Nephron (organoid): ENCODE measurements around the gene CWC25.

ENCODE experiments used
- H3K27ac Mint-ChIP-seq, 3 experiments: 2 replicates each; pipeline ENCODE4 v1.8.0; 2020; ENCODE audit warnings: mixed read lengths in 3 of 3, mild to moderate bottlenecking in 2 of 3, moderate library complexity in 1 of 3
- H3K27me3 Mint-ChIP-seq: 2 replicates; pipeline ENCODE4 v1.8.0; 2021; ENCODE audit warnings: low read depth, mild to moderate bottlenecking, moderate library complexity, mixed read lengths
- H3K36me3 Mint-ChIP-seq: 2 replicates; pipeline ENCODE4 v1.8.0; 2020; ENCODE audit warnings: low read depth, mixed read lengths
- H3K4me1 Mint-ChIP-seq: 2 replicates; pipeline ENCODE4 v1.8.0; 2020; ENCODE audit warnings: mixed read lengths
- H3K4me3 Mint-ChIP-seq, 3 experiments: 2 replicates each; pipeline ENCODE4 v1.8.0; 2020; ENCODE audit warnings: mild to moderate bottlenecking in 3 of 3, mixed read lengths in 3 of 3, moderate library complexity in 2 of 3
- H3K9me3 Mint-ChIP-seq: 2 replicates; pipeline ENCODE4 v1.8.0; 2020; ENCODE audit warnings: mixed read lengths
- CTCF ChIP-seq, 3 experiments: fragments of 200-600 bp; sonication (generic); IDR thresholded peaks; one replicate each; pipeline ENCODE4 v1.5.0; 2021; ENCODE audit warnings: antibody characterized with exemption in 3 of 3; ENCODE audit not compliant: unreplicated experiment in 3 of 3

The CWC25 gene

GRCh38 chr17:38779965-38780752 lies 45.0 kb downstream of the CWC25 start:
- Mint-ChIP-seq H3K4me1 (no peaks in the 10 kb centered on the region), H3K36me3 (peaks cover 70% of the 10 kb centered on the region), H3K27me3 (no peaks in the 10 kb centered on the region), H3K27ac (no peak overlapping the region), H3K9me3 (no peaks in the 10 kb centered on the region), H3K4me3 (no peak overlapping the region)
- TF ChIP-seq CTCF (IDR thresholded peaks at IDR 0.05; ENCODE audit: unreplicated experiment in 3 of 3), result no peak

- Mint-ChIP-seq H3K27me3 (no peaks in the 10 kb centered on the region), H3K36me3 (peaks cover 69% of the 10 kb centered on the region), H3K9me3 (no peaks in the 10 kb centered on the region), H3K4me1 (no peaks in the 10 kb centered on the region), H3K4me3 (no peak overlapping the region), H3K27ac (no peak overlapping the region)
- no peak for TF ChIP-seq CTCF (IDR thresholded peaks at IDR 0.05; ENCODE audit: unreplicated experiment in 3 of 3)
Measured at GRCh38 chr17:38777641-38778250, 47.4 kb downstream of the CWC25 start.

GRCh38 chr17:38773258-38773657 lies 51.9 kb downstream of the CWC25 start:
- Mint-ChIP-seq H3K4me3 (no peak overlapping the region), H3K27me3 (no peaks in the 10 kb centered on the region), H3K4me1 (no peaks in the 10 kb centered on the region), H3K36me3 (peaks cover 77% of the 10 kb centered on the region), H3K9me3 (no peaks in the 10 kb centered on the region), H3K27ac (no peak overlapping the region)
- no peak for TF ChIP-seq CTCF (IDR thresholded peaks at IDR 0.05; ENCODE audit: unreplicated experiment in 3 of 3)

GRCh38 chr17:38768417-38768816 lies 56.7 kb downstream of the CWC25 start:
- Mint-ChIP-seq H3K9me3 (no peaks in the 10 kb centered on the region), H3K27ac (no peak overlapping the region), H3K4me1 (no peaks in the 10 kb centered on the region), H3K4me3 (no peak overlapping the region), H3K27me3 (no peaks in the 10 kb centered on the region), H3K36me3 (peaks cover 87% of the 10 kb centered on the region)
- TF ChIP-seq CTCF (IDR thresholded peaks at IDR 0.05; ENCODE audit: unreplicated experiment in 3 of 3), result no peak

- Mint-ChIP-seq H3K4me3 (no peak overlapping the region), H3K9me3 (no peaks in the 10 kb centered on the region), H3K27me3 (no peaks in the 10 kb centered on the region), H3K27ac (no peak overlapping the region), H3K36me3 (peaks cover 87% of the 10 kb centered on the region), H3K4me1 (no peaks in the 10 kb centered on the region)
- TF ChIP-seq CTCF (IDR thresholded peaks at IDR 0.05; ENCODE audit: unreplicated experiment in 3 of 3), result no peak
Measured at GRCh38 chr17:38766341-38766740, 58.8 kb downstream of the CWC25 start.

GRCh38 chr17:38762231-38762630 lies 62.9 kb downstream of the CWC25 start:
- TF ChIP-seq CTCF (IDR thresholded peaks at IDR 0.05; ENCODE audit: unreplicated experiment in 3 of 3), result no peak
- Mint-ChIP-seq H3K4me1 (no peaks in the 10 kb centered on the region), H3K36me3 (peaks cover 67% of the 10 kb centered on the region), H3K4me3 (no peak overlapping the region), H3K27me3 (no peaks in the 10 kb centered on the region), H3K27ac (no peak overlapping the region), H3K9me3 (no peaks in the 10 kb centered on the region)
